ENCODE data around the gene GOLGA5.

DNA sequence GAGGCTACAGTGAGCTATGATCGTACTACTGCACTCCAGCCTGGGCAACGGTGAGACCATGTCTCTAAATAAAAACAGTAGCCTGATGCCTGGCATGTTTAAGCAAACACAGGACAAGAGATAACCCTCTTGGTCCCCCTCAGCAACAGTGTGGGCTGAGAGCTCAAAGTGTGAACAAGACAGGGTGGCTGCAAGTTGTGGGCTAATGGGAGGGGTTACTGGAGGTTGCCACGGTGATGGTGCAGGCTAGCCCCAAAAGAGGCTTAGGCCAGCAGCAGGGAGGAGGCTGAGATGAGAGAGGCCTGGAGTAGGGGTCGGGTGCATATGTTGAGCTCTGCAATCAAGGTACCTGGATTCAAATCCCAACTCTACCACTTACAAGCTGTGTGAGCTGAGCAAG is 42.3 kb upstream of the GOLGA5 start:
- no peak for TF ChIP-seq EZH2phosphoT487 (IDR thresholded peaks at IDR 0.05; ENCODE audit: insufficient read depth, low read depth)
- TF ChIP-seq EZH2 (IDR thresholded peaks at IDR 0.05; ENCODE audit: insufficient read depth, poor library complexity, severe bottlenecking) = no peak

Measured in GM23248 (cell line).